A549 treated with RU486 at 1 μM for 4 hours (cell line): ENCODE results near the gene OR6K6. TPM values are rescaled to one million over a fixed set of nuclear protein-coding genes. Genes with fewer than 3 reads are reported as not detected.

Experiments
- total RNA-seq: library from RNA; stranded (reverse); fragments of 200-300 nt; extraction: Qiagen RNA extraction; gene quantifications from 5 replicates; pipeline ENCODE4 v1.2.3, GENCODE V29; 2022; ENCODE audit warnings: low read depth

The OR6K6 gene, protein sequence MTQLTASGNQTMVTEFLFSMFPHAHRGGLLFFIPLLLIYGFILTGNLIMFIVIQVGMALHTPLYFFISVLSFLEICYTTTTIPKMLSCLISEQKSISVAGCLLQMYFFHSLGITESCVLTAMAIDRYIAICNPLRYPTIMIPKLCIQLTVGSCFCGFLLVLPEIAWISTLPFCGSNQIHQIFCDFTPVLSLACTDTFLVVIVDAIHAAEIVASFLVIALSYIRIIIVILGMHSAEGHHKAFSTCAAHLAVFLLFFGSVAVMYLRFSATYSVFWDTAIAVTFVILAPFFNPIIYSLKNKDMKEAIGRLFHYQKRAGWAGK
- total RNA-seq: not detected in 5 replicates

DNA sequence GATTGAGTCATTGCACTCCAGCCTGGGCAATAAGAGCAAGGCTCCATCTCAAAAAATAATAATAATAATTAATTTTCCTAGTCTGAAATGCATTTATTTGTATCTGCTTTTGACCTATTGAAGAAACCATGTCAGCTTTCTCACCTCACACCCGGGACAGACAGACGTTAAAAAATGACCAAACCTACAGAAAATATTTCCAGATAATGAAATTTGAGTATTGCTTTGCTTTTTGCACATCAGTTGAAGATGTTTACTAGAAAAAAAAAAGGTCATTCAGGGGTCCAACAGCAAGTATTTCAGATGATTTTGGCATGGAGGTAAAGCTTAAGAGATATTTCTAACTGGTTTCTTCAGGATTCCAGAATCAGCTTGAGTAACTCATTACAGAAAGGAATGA is at the start of gene OR6K6:
Gene OR6K6, plus strand, starts transcription at position 301 of the 400 bp plus-strand sequence. CDS start 168 bp downstream, outside the sequence.

DNA sequence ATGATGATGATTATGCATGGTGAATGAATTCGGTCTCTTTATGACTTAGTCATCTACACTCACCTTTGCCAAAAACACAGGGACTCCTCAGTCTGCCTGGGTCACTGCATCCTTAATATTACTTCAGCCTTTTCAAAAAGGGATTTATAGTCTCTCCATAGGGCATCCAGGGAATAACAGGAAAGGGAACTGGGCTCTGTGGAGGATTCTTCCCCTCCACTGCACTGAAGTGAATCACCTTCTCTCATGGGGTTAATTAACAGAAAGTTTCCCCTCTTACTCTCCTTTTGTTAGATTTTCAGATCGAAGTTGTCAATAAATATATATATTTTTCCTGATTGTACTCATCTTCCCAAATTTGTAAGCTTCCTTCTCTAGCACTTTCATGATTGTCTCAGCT is 33.9 kb upstream of the OR6K6 start, which contains the start of gene OR6K3:
Gene OR6K3, minus strand, starts transcription at position 101 of the 400 bp plus-strand sequence. CDS start 2,605 bp downstream, outside the sequence.

DNA sequence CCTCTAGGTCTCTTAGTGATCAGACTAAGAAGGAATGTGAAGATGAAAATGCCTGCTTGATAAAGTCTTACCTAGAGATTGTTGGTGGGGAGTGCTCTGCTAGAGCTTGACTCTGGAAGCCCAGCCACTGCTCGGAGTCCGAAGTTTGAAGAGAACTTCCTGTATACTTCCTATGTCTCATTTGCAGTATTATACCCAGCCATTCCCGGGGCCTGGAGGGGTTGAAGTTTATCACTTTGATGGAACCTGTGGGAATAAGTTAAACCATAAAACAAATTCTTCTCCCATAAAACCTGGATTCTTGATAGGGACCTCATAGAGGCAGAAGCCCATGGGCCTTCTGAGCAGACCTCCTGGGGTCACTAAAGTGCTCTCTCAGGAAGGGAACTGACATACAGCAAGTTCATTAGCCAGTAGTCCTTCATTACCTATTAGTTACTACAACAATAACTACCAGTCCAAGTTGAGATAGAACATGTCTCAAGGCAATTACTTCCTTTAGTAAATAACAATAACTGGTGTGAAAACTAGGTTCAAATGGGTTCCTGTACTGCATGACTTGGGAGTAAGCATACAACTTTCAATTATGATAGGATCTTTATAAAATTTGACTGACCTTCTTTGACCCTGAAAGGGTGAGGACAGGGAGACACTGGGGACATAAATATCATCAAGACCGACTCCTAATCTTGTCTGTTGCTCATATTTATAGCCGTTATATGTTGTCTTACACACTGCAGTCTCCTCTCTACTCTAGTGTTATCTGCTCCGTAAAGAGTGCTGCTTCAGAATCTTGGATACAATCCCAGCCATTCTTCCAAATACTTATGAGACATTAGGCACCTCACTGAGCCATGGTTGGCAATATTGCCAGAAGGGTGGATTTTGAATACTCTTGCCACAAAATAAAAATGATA is 17.7 kb downstream of the OR6K6 start, which contains the start of gene OR6N1:
Gene OR6N1, minus strand, starts transcription at position 246 of the 917 bp plus-strand sequence. CDS start 5,513 bp downstream, outside the sequence.

DNA sequence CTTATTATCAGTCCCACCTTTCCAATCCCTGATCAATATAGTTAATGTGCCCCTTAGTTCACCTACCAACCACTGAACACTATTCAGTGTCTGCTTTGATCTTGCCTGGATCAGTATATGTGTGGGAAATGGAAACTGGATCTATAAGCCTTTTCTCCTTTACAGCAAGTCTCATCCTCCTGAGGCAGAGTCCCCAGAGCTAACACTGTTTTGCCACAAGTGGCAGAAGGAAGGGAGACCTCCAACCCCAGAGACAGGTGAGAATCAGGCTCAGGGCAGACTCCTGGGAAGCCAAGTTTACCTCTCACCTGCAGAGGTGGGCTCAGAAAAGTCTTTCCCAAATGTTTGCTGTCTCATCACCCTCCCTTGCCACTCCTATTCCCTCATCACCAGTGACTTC is 26.6 kb downstream of the OR6K6 start, which contains the start of gene OR6N2:
Gene OR6N2, minus strand, starts transcription at position 101 of the 400 bp plus-strand sequence. CDS start 3,569 bp downstream, outside the sequence.

Other genes starting within 250 kb of the OR6K6 start
- gene OR6Y1, start 200.3 kb upstream of the OR6K6 start, total RNA-seq: not detected in 5 replicates
- gene OR6P1, start 184.1 kb upstream of the OR6K6 start, total RNA-seq: not detected in 5 replicates
- gene OR10X1, start 174.8 kb upstream of the OR6K6 start, total RNA-seq: not detected in 5 replicates
- gene OR10Z1, start 149.5 kb upstream of the OR6K6 start, total RNA-seq: not detected in 5 replicates
- gene SPTA1, start 68.0 kb upstream of the OR6K6 start, total RNA-seq: not detected in 5 replicates
- gene OR6K2, start 54.1 kb upstream of the OR6K6 start, total RNA-seq: not detected in 5 replicates
- gene OR6K3, start 34.0 kb upstream of the OR6K6 start, total RNA-seq: not detected in 5 replicates
- not detected in 5 replicates for gene OR6N1, start 17.5 kb downstream of the OR6K6 start, total RNA-seq
- gene OR6N2, start 26.5 kb downstream of the OR6K6 start, total RNA-seq: not detected in 5 replicates
- gene MNDA, start 76.6 kb downstream of the OR6K6 start, total RNA-seq: not detected in 5 replicates
- not detected in 5 replicates for gene PYHIN1, start 176.8 kb downstream of the OR6K6 start, total RNA-seq